Sigmoid colon (tissue), 7 donors: ENCODE measurements around the gene WASF3. TPM values are rescaled to one million over a fixed set of nuclear protein-coding genes. Genes with fewer than 3 reads are reported as not detected.

ENCODE experiments used
- DNase-seq: peaks from one replicate; pipeline ENCODE4 v3.0.0-alpha.2; 2019
- H3K27ac ChIP-seq, 4 donors: fragments of 200-600 bp; sonication (generic); one replicate each; pipeline ENCODE4 v1.5.1; 2016 to 2019; ENCODE audit warnings: mild to moderate bottlenecking in 1 of 4
- H3K27me3 ChIP-seq, 3 donors: fragments of 200-600 bp; sonication (generic); one replicate each; pipeline ENCODE4 v1.5.1; 2019; ENCODE audit warnings: mild to moderate bottlenecking in 1 of 3
- H3K36me3 ChIP-seq, 4 donors: fragments of 200-600 bp; sonication (generic); one replicate each; pipeline ENCODE4 v1.5.1; 2016 to 2019
- H3K4me1 ChIP-seq, 4 donors: fragments of 200-600 bp; sonication (generic); one replicate each; pipeline ENCODE4 v1.5.1; 2017 to 2019
- H3K4me3 ChIP-seq, 4 donors: fragments of 200-600 bp; sonication (generic); one replicate each; pipeline ENCODE4 v1.5.1; 2017 to 2019; ENCODE audit warnings: mild to moderate bottlenecking in 2 of 4, moderate library complexity in 1 of 4
- H3K9me3 ChIP-seq, 4 donors: fragments of 200-600 bp in 3 of 4; sonication (generic) in 3 of 4; one replicate each; pipeline versions ENCODE4 v1.5.1 to v1.6.1; 2013 to 2019
- CTCF ChIP-seq, 4 experiments: fragments of 450-650 bp in 3 of 4; fragments of 200-600 bp in 1 of 4; IDR thresholded peaks; one replicate each; pipeline ENCODE4 v1.5.1; 2016 to 2019; ENCODE audit warnings: antibody characterized with exemption in 4 of 4, mild to moderate bottlenecking in 3 of 4, moderate library complexity in 2 of 4
- EP300 ChIP-seq, 4 donors: sonication (generic); formaldehyde crosslinking; IDR thresholded peaks; one replicate each; pipeline ENCODE4 v1.6.1; 2017; ENCODE audit warnings: antibody characterized with exemption in 4 of 4
- POLR2A ChIP-seq, 2 donors: fragments of 450-650 bp; IDR thresholded peaks; one replicate each; pipeline ENCODE4 v1.6.1; 2016; ENCODE audit warnings: antibody characterized with exemption in 2 of 2, mild to moderate bottlenecking in 2 of 2, moderate library complexity in 2 of 2
- POLR2AphosphoS5 ChIP-seq, 4 donors: sonication (generic); formaldehyde crosslinking; IDR thresholded peaks; one replicate each; pipeline ENCODE4 v1.6.1; 2017; ENCODE audit warnings: antibody characterized with exemption in 4 of 4
- WGBS, 2 donors: extraction: QIAGEN DNeasy Blood & Tissue Kit; methylation state at CpG; one replicate each; pipeline ENCODE4 v1.1.7; 2013; 5-methylcytosine and 5-hydroxymethylcytosine counted together
- intact Hi-C: fragments of 100-400 bp; cut with DNase I; formaldehyde crosslinking; loops from one replicate; pipeline ENCODE4 v1.15.1; 2023
- polyA plus RNA-seq, 3 donors: library from polyadenylated mRNA; stranded (reverse); fragments of 200-250 nt; gene quantifications; one replicate each; pipeline ENCODE4 v1.2.3, GENCODE V29; 2013
- total RNA-seq, 4 donors: library from RNA; depleted of rRNA; stranded (reverse); fragments of >200 nt; gene quantifications; one replicate each; pipeline ENCODE4 v1.1.0, GENCODE V29; 2016
- donor health status: healthy with polysubstance abuse.
- donor health status: Bipolar disorder and iron deficiency.
- donor health status: healthy.

The WASF3 gene
- total and polyA plus RNA-seq, 7 donors: 0.92 to 17.1 (median 12.4) TPM

DNA sequence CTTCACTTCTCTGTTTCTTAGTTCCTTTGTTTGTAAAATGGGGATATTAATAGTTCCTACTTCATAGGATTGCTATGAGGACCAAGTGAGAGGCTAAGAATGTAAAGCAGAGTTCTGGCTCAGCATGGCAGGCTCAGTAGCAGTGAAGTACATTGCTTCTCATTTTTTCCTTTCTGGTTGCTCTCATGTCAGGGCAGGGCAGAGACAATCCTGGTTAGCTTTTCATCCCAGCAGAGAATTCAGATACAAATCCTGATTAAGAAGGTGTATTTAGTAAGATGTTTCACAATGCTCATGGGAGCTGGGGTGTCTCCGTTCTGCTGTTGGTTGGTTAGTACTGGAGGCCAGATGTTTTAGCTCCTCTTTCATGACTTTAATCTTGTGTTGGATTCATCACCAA, 42.9 kb downstream of the WASF3 start:
- H3K27ac ChIP-seq: peak overlapping the region in 3 of 4 donors; percentile 31 to 50 (median 46)
- no peaks in the 10 kb centered on the region for H3K36me3 ChIP-seq
- peaks cover 0 to 37% (median 25%) of the 10 kb centered on the region in 4 donors for H3K4me1 ChIP-seq
- TF ChIP-seq POLR2AphosphoS5 (IDR thresholded peaks at IDR 0.05) (peak in 3 of 4 donors; percentile 16 to 54 (median 35)), EP300 (IDR thresholded peaks at IDR 0.05) (no peak)
- no peaks in the 10 kb centered on the region for H3K27me3 ChIP-seq
- WGBS, 2 donors: 79 to 81% methylated on average over 1 of the region's 1 CpG
- no peaks in the 10 kb centered on the region for H3K9me3 ChIP-seq
- intact Hi-C loops: no loop called here
- H3K4me3 ChIP-seq: no peak overlapping the region
- DNase-seq: peak; percentile 75

DNA sequence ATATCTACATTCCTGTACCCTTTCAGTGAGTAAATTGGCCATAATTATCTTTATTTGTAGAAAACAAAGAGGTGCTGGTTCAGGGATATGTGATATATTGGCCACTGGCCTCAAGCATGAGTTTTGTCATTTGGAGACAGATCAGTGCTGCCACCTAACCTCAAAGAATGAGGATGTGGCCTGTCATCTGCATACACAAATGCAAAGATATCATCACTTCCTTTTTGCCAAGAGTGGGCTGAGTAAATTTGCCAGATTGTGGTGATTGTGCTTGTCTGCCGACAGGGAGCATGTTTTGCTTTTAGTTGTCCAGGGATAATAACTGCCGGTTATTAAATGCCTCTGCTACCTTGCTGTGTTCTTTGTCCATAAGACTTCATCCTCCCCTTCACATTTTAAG, 44.2 kb downstream of the WASF3 start:
- TF ChIP-seq CTCF (IDR thresholded peaks at IDR 0.05) (no peak), POLR2A (IDR thresholded peaks at IDR 0.05) (no peak), POLR2AphosphoS5 (IDR thresholded peaks at IDR 0.05) (no peak), EP300 (IDR thresholded peaks at IDR 0.05) (no peak)
- DNase-seq: no peak
- H3K36me3 ChIP-seq: no peaks in the 10 kb centered on the region
- peaks cover 0 to 39% (median 27%) of the 10 kb centered on the region in 4 donors for H3K4me1 ChIP-seq
- no peak overlapping the region for H3K27ac ChIP-seq
- H3K4me3 ChIP-seq: no peak overlapping the region
- intact Hi-C loops: no loop called here
- 38 to 39% methylated on average over 2 of the region's 2 CpGs for WGBS, 2 donors
- no peaks in the 10 kb centered on the region for H3K9me3 ChIP-seq
- H3K27me3 ChIP-seq: no peaks in the 10 kb centered on the region

DNA sequence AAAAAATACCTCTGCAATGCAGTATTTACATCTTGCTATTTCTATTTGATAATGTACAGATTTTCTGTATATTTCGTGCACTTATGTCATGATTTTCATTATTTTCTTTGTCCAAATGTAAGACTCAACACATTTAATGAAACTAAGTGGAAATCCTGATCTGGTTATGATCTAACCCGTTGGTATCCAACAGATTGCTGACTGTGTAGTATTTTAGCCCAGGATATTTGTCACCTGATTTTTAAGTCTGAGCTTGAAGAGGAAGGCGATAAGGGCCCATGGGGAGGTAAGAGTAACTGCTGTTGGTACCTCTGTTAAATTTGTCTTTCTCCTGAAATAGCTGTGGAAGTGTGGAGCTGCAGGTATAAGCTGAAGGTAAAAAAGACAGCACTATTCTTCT, 45.3 kb downstream of the WASF3 start:
- no peak overlapping the region for H3K4me3 ChIP-seq
- intact Hi-C loops: no loop called here
- peaks cover 0 to 39% (median 27%) of the 10 kb centered on the region in 4 donors for H3K4me1 ChIP-seq
- no peaks in the 10 kb centered on the region for H3K27me3 ChIP-seq
- H3K27ac ChIP-seq: no peak overlapping the region
- H3K9me3 ChIP-seq: no peaks in the 10 kb centered on the region
- TF ChIP-seq POLR2A (IDR thresholded peaks at IDR 0.05) (no peak), POLR2AphosphoS5 (IDR thresholded peaks at IDR 0.05) (no peak), CTCF (IDR thresholded peaks at IDR 0.05) (no peak), EP300 (IDR thresholded peaks at IDR 0.05) (no peak)
- H3K36me3 ChIP-seq: no peaks in the 10 kb centered on the region
- WGBS, 2 donors: 71 to 85% methylated on average over 3 of the region's 3 CpGs
- no peak for DNase-seq

GRCh38 chr13:26604784-26605545, 47.5 kb downstream of the WASF3 start:
- TF ChIP-seq POLR2AphosphoS5 (IDR thresholded peaks at IDR 0.05) (peak; percentile 11 to 70 (median 46)), CTCF (IDR thresholded peaks at IDR 0.05) (no peak), EP300 (IDR thresholded peaks at IDR 0.05) (peak in 1 of 4 donors; percentile 65)
- no peaks in the 10 kb centered on the region for H3K27me3 ChIP-seq
- DNase-seq: peak; percentile 88
- peaks cover 0 to 34% (median 25%) of the 10 kb centered on the region in 4 donors for H3K4me1 ChIP-seq
- 59 to 71% methylated on average over 3 of the region's 3 CpGs for WGBS, 2 donors
- no peaks in the 10 kb centered on the region for H3K36me3 ChIP-seq
- H3K4me3 ChIP-seq: no peak overlapping the region
- intact Hi-C loops: no loop called here
- H3K27ac ChIP-seq: peak overlapping the region; percentile 7 to 60 (median 30)
- no peaks in the 10 kb centered on the region for H3K9me3 ChIP-seq

DNA sequence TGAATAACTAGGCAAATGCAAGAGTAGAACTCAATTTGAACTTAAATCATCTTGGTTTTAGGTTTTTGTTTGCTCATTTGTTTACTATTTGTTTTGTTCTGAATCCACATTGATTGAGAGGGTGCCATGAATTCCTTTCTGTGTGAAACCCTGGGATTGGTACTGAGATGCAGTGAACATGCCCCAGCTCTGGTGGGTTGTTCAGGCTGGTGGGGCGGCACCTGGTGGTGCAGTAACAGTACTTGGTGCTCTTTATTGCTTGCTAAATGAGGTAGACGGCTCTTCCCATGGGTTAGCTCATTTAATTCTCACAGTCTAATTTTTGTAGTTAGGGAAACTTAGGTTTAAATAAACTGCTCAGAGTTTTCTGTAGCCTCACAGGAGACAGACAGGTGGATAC, 48.4 kb downstream of the WASF3 start:
- 46 to 75% methylated on average over 2 of the region's 2 CpGs for WGBS, 2 donors
- Histone ChIP-seq H3K27ac (peak overlapping the region in 3 of 4 donors; percentile 7 to 60 (median 21)), H3K36me3 (no peaks in the 10 kb centered on the region), H3K4me3 (no peak overlapping the region), H3K27me3 (no peaks in the 10 kb centered on the region), H3K9me3 (no peaks in the 10 kb centered on the region), H3K4me1 (peaks cover 0 to 29% (median 17%) of the 10 kb centered on the region in 4 donors)
- no peak for TF ChIP-seq EP300 (IDR thresholded peaks at IDR 0.05)
- TF ChIP-seq POLR2A (IDR thresholded peaks at IDR 0.05): no peak
- no peak for TF ChIP-seq POLR2AphosphoS5 (IDR thresholded peaks at IDR 0.05)
- TF ChIP-seq CTCF (IDR thresholded peaks at IDR 0.05): no peak
- intact Hi-C loops: no loop called here
- no peak for DNase-seq
